Measurements from ENCODE around the gene BRIP1. TPM values are rescaled to one million over a fixed set of nuclear protein-coding genes. Genes with fewer than 3 reads are reported as not detected.

Gene BRIP1
- total and polyA plus RNA-seq, 10 of the 15 experiments (the other 5 are each of a cell fraction or from before 2014, with no cell fraction given): 4.0 to 24.2 (median 12.8) TPM

GRCh38 chr17:61700252-61700651, 163.1 kb downstream of the BRIP1 start (continued):
- no peak for TF ChIP-seq CEBPZ (IDR thresholded peaks at IDR 0.05; ENCODE audit: low read depth, low read length)

DNA sequence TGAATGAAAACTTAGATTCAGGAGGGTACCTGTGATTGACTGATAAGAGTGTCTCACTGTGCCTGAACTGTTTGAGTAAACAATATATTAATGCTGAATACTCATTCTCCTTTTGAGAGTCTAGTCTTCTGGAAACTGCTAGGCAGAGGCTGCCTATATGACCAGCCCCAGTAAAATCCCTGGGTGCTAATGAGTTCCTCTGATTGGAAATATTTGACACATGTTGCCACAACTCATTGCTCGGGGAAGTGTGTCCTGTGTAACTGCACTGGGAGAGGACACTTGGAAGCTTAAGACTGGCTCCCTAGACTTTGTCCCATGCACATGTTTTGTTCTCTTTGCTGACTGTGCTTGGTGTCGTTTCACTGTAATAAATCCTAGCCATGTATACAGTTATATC, 163.6 kb downstream of the BRIP1 start:
- TF ChIP-seq ETV6 (conservative IDR thresholded peaks at IDR 0.05 in 1 of 2, IDR thresholded peaks at IDR 0.05 in 1 of 2; ENCODE audit: borderline replicate concordance in 1 of 2, low read depth in 1 of 2): peak in 1 of 2 experiments; percentile 50; a peak in 1 of 4 replicates
- TF ChIP-seq, protein P1, sequence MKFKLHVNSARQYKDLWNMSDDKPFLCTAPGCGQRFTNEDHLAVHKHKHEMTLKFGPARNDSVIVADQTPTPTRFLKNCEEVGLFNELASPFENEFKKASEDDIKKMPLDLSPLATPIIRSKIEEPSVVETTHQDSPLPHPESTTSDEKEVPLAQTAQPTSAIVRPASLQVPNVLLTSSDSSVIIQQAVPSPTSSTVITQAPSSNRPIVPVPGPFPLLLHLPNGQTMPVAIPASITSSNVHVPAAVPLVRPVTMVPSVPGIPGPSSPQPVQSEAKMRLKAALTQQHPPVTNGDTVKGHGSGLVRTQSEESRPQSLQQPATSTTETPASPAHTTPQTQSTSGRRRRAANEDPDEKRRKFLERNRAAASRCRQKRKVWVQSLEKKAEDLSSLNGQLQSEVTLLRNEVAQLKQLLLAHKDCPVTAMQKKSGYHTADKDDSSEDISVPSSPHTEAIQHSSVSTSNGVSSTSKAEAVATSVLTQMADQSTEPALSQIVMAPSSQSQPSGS (IDR thresholded peaks at IDR 0.05; ENCODE audit: low read length): no peak
- Histone ChIP-seq H3K36me3 (ENCODE audit: control insufficient read depth in 2 of 2, insufficient read depth in 2 of 2, low read length in 1 of 2) (no peaks in the 10 kb centered on the region), H3K9me3 (replicated peaks; ENCODE audit: control insufficient read depth, insufficient read depth, low read length) (peaks cover 5% of the 10 kb centered on the region; the same call in 2 of the 3 replicates), H3K79me2 (ENCODE audit: control insufficient read depth, insufficient read depth, low read length) (no peaks in the 10 kb centered on the region), H3K4me3 (no peak overlapping the region), H3K27ac (ENCODE audit: control insufficient read depth, insufficient read depth) (no peak overlapping the region), H2AFZ (ENCODE audit: control insufficient read depth, low read depth, low read length) (no peak overlapping the region), H3K4me1 (ENCODE audit: control insufficient read depth, insufficient read depth, low read length) (no peaks in the 10 kb centered on the region), H3K9ac (ENCODE audit: control insufficient read depth, insufficient read depth, low read length) (no peak overlapping the region), H3K27me3 (replicated peaks in 1 of 2; ENCODE audit: control insufficient read depth in 2 of 2, insufficient read depth in 2 of 2, low read length in 1 of 2) (no peaks in the 10 kb centered on the region), H3K4me2 (ENCODE audit: control insufficient read depth, insufficient read depth) (no peak overlapping the region), H4K20me1 (ENCODE audit: control insufficient read depth, insufficient read depth) (no peaks in the 10 kb centered on the region)
- RAD21 ChIA-PET (ENCODE audit: unreplicated experiment): no interaction called here
- FAIRE-seq (peak; percentile 62), DNase-seq (ENCODE audit: low read depth, low spot score) (no peak), ATAC-seq (no peak)
- SMC1A ChIA-PET (ENCODE audit: uncharacterized antibody, unreplicated experiment): interaction anchor here (1.0 to 1.7 kb wide), 2 partner anchors 15 to 27 kb away, joined by 3 read pairs; no protein-coding TSS in a partner anchor
- intact Hi-C loops (cut with micrococcal nuclease; ENCODE audit: unreplicated experiment) (no loop called here), in situ Hi-C loops (cut with MboI) (no loop called here)
- 97% methylated on average over 2 of the region's 2 CpGs for WGBS (ENCODE audit: insufficient coverage, insufficient replicate concordance, low lambda C conversion rate, missing lambda C conversion rate)
- POLR2A ChIA-PET: no interaction called here
- no TSS peak for BruUV-seq (replicated peaks)
- CTCF ChIA-PET: no interaction called here
